ENCODE data around the gene CD207. TPM values are rescaled to one million over a fixed set of nuclear protein-coding genes. Genes with fewer than 3 reads are reported as not detected.

The CD207 gene
- total RNA-seq, 1 experiment from 2014 or later, result not detected

DNA sequence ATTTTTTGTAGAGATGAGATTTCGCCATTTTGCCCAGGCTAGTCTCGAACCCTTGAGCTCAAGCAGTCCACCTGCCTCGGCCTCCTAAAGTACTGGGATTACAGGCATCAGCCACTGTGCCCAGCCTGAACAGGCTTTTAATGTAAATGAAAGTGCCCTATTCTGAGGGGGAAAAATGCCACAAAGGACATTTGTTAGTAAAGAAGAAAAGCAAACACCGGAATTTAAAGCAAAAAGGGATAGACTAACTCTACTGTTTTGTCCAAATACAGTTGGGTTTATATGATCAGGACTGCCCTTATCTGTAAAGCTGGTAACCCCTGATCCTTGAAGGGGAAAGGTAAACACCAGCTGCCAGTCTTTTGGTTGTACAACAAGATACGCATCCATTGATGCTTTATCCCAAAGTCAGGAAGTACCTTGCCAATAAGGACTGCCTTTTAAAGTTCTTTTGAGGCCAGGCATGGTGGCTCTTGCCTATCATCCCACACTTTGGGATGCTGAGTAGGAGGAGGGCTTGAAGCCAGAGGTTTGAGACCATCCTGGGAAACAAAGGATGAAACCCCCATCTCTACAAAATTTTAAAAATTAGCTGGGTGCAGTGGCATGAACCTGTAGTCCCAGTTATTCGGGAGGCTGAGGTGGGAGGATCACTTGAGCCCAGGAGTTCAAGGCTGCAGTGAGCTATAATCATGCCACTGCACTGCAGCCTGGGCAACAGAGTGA is 28.4 kb downstream of the CD207 start:
- Histone ChIP-seq H3K36me3 (ENCODE audit: low read depth, low read length) (no peaks in the 10 kb centered on the region), H3F3A (ENCODE audit: low read length, unreplicated experiment) (no peaks in the 10 kb centered on the region), H4K20me1 (ENCODE audit: low read length) (no peaks in the 10 kb centered on the region), H3K27me3 (ENCODE audit: low read length) (peaks cover 59% of the 10 kb centered on the region), H3K79me2 (ENCODE audit: low read length) (no peaks in the 10 kb centered on the region), H3K4me3 (ENCODE audit: low read length) (no peak overlapping the region), H3K4me1 (ENCODE audit: insufficient read depth, low read length) (no peaks in the 10 kb centered on the region), H3K9ac (ENCODE audit: low read length) (no peak overlapping the region), H3K4me2 (ENCODE audit: low read length) (no peak overlapping the region), H3K27ac (ENCODE audit: low read length) (no peak overlapping the region), H3K9me2 (replicated peaks; ENCODE audit: low read length) (no peaks in the 10 kb centered on the region), H2AFZ (ENCODE audit: low read length) (no peak overlapping the region), H3K9me3 (ENCODE audit: low read length) (no peaks in the 10 kb centered on the region)
- no TSS peak for BruUV-seq (replicated peaks)
- DNase-seq (no peak), ATAC-seq (no peak)
- POLR2A ChIA-PET (ENCODE audit: unreplicated experiment), result no interaction called here
- CTCF ChIA-PET, result no interaction called here
- no peak for TF ChIP-seq EZH2phosphoT487 (IDR thresholded peaks at IDR 0.05; ENCODE audit: borderline replicate concordance, low read length)
- TF ChIP-seq CTCF (conservative IDR thresholded peaks at IDR 0.05; ENCODE audit: low read depth, low read length), result no peak
- intact Hi-C loops (cut with micrococcal nuclease), result no loop called here

DNA sequence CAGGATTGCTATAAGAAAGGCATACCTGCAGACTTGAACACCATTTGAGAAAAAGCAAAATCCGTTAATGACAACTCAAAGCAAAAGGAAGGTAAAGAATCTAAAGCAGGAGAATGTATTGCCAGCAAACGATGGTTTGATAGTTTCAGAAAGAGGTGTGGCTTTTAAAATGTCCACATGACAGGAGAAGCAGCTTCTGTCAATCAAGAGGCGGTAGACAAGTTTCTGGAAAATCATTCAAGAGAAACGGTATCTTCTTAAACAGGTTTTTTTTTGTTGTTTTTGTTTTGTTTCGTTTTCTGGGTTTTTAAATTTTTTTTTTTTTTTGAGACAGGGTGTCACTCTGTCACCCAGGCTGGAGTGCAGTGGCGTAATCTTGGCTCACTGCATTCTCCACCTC is 29.0 kb downstream of the CD207 start:
- Histone ChIP-seq H3K4me1 (ENCODE audit: insufficient read depth, low read length) (no peaks in the 10 kb centered on the region), H3K79me2 (ENCODE audit: low read length) (no peaks in the 10 kb centered on the region), H3F3A (ENCODE audit: low read length, unreplicated experiment) (no peaks in the 10 kb centered on the region), H2AFZ (ENCODE audit: low read length) (no peak overlapping the region), H3K27me3 (ENCODE audit: low read length) (peaks cover 60% of the 10 kb centered on the region), H4K20me1 (ENCODE audit: low read length) (no peaks in the 10 kb centered on the region), H3K9me2 (replicated peaks; ENCODE audit: low read length) (no peaks in the 10 kb centered on the region), H3K4me2 (ENCODE audit: low read length) (no peak overlapping the region), H3K9ac (ENCODE audit: low read length) (no peak overlapping the region), H3K27ac (ENCODE audit: low read length) (no peak overlapping the region), H3K36me3 (ENCODE audit: low read depth, low read length) (no peaks in the 10 kb centered on the region), H3K4me3 (ENCODE audit: low read length) (no peak overlapping the region), H3K9me3 (ENCODE audit: low read length) (no peaks in the 10 kb centered on the region)
- ChIA-PET POLR2A (ENCODE audit: unreplicated experiment) (no interaction called here), CTCF (no interaction called here)
- DNase-seq (no peak), ATAC-seq (no peak)
- BruUV-seq (replicated peaks), result no TSS peak
- no peak for TF ChIP-seq CTCF (conservative IDR thresholded peaks at IDR 0.05; ENCODE audit: low read depth, low read length)
- TF ChIP-seq EZH2phosphoT487 (IDR thresholded peaks at IDR 0.05; ENCODE audit: borderline replicate concordance, low read length), result no peak
- TF ChIP-seq EZH2 (IDR thresholded peaks at IDR 0.05; ENCODE audit: low read length, unreplicated experiment), result no peak
- intact Hi-C loops (cut with micrococcal nuclease), result no loop called here

DNA sequence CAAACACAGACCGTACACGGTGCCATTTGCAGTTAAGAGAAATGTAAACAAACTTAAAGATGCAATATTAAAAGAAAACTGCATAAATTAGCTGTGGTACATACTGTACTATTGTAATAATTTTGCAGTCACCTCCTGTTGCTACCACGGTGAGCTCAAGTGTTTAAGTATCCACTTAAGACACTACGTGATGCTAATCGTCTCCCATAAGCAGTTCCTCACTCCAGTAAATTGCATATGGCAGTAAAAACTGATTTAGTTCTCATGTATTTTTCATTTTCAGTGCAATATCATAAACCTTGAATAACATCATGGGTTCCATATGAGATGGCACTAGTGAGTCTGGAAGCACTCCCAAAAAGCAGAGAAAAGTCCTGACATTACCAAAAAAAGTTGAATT is 29.6 kb downstream of the CD207 start:
- Histone ChIP-seq H3K9ac (ENCODE audit: low read length) (no peak overlapping the region), H3K79me2 (ENCODE audit: low read length) (no peaks in the 10 kb centered on the region), H3K36me3 (ENCODE audit: low read depth, low read length) (no peaks in the 10 kb centered on the region), H2AFZ (ENCODE audit: low read length) (no peak overlapping the region), H3K27me3 (ENCODE audit: low read length) (peaks cover 63% of the 10 kb centered on the region), H3K27ac (ENCODE audit: low read length) (no peak overlapping the region), H4K20me1 (ENCODE audit: low read length) (no peaks in the 10 kb centered on the region), H3K4me1 (ENCODE audit: insufficient read depth, low read length) (no peaks in the 10 kb centered on the region), H3F3A (ENCODE audit: low read length, unreplicated experiment) (no peaks in the 10 kb centered on the region), H3K9me3 (ENCODE audit: low read length) (no peaks in the 10 kb centered on the region), H3K4me2 (ENCODE audit: low read length) (no peak overlapping the region), H3K4me3 (ENCODE audit: low read length) (no peak overlapping the region), H3K9me2 (replicated peaks; ENCODE audit: low read length) (no peaks in the 10 kb centered on the region)
- no TSS peak for BruUV-seq (replicated peaks)
- no peak for DNase-seq
- ChIA-PET CTCF (no interaction called here), POLR2A (ENCODE audit: unreplicated experiment) (no interaction called here)
- TF ChIP-seq EZH2 (IDR thresholded peaks at IDR 0.05; ENCODE audit: low read length, unreplicated experiment) (no peak), EZH2phosphoT487 (IDR thresholded peaks at IDR 0.05; ENCODE audit: borderline replicate concordance, low read length) (no peak), CTCF (conservative IDR thresholded peaks at IDR 0.05; ENCODE audit: low read depth, low read length) (no peak)
- intact Hi-C loops (cut with micrococcal nuclease), result no loop called here
- ATAC-seq, result no peak
